ENCODE measurements around the gene PID1.

The PID1 gene

DNA sequence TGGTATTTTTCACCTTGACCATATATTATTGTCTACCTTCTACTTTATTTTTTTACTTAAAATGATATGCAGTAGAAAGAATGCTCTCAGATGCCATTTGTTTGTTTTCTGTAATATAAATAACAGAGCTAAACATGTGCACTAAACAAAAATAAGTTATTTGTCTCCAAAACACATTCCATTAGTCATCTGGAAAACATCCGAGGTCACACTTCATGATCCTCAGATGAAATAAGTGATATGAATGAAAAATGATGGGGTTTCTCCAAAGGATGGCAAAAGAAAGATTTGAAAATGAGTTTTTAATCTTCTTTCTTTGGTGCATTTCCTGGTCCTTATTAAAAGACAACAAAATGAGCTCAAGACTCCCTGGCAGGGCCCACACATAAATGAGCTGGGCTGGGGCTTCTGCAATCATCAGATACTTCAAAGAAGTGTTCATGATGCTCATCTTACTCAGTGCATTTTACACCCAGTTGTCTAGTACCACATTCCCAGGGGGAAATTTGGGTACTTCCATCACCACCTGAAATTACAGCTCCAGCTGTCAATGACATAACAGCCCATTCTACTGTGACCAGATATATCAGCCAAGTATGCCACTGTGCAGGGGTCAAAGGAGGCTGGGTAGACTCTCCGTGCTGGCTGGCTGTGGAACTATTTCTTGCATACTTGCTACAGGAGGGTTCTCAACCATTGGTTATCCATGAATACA, 283.5 kb downstream of the PID1 start:
- no peak for DNase-seq

DNA sequence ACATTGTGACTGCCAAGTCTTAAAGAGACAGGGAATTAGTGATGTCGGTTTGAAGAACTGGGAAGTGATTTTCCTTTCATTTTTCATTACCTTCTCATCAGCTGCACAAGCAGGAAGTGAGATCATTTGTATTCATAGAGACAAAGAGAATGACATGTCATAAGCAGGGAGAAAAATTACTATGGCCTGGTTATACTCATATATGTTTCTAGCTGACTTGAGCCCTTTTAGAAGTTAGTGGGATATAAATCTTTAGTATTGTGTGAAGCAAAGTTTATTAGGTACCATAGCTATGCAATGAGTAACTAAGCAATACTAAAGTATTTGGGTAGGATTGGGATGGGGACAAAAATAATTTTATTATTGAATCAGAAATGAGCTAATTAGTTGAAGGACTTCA, 284.1 kb downstream of the PID1 start:
- DNase-seq, result no peak

DNA sequence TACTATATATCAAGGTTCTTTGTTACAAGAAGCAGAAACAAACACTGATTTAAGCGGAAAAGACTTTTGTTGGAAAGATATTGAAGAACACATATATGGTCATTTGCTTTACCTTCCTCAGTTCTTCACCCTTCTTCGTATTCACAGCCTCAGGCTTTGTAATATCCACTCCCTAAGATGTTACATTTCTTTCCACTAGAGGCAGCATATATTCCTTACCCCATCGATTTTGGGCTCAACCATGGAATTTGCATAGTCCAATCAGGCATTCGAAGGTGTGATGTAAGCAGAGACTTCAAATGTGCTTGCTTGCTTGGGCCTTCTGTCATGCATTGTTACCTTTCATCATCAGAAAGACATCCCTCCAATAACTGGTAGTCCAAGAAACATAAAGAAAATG, 287.4 kb downstream of the PID1 start:
- DNase-seq, result no peak

DNA sequence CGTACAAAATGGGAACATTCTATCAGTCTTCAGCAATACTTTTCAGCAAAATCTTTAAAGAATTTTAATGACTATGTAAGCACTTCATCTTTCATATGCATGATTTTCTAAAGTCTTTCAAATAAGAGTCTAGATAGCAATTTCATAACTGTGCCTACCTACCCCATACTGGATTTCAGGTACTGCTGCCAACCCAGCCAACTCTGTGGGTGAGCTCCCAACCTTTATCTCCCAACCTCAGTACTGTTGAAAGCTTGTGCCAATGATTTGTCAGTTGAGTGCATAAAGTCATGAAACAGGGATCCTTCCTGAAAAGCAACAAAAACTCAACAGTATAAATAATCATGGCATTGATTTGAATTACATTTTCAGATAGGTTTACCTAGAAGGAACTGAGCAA, 296.9 kb downstream of the PID1 start:
- DNase-seq, result no peak

Measured in activated CD4-positive, alpha-beta T cell treated with anti-CD3 and anti-CD28 coated beads for 4 hours (primary cell).